Neuronal stem cell (in vitro differentiated cells): ENCODE measurements around the gene KIAA0319L.

Experiments used
- DNase-seq: peaks from one replicate; pipeline ENCODE4 v3.0.0-alpha.2; 2013; ENCODE audit warnings: low spot score
- H2AFZ ChIP-seq: one replicate; pipeline ENCODE4 v1.6.1; 2013; ENCODE audit warnings: mild to moderate bottlenecking, low read length, inconsistent platforms
- H2AK5ac ChIP-seq: 2 replicates; pipeline ENCODE4 v1.6.1; 2013; ENCODE audit warnings: low read depth, mild to moderate bottlenecking, inconsistent platforms, low read length, moderate library complexity, mixed read lengths
- H2BK120ac ChIP-seq: 2 replicates; pipeline ENCODE4 v1.6.1; 2013; ENCODE audit warnings: low read depth, mild to moderate bottlenecking, inconsistent platforms, low read length, moderate library complexity, mixed read lengths
- H2BK12ac ChIP-seq: one replicate; pipeline ENCODE4 v1.6.1; 2013; ENCODE audit warnings: low read length, inconsistent platforms
- H2BK15ac ChIP-seq: 2 replicates; pipeline ENCODE4 v1.6.1; 2013; ENCODE audit warnings: mild to moderate bottlenecking, low read length, inconsistent platforms, mixed read lengths
- H2BK5ac ChIP-seq: one replicate; pipeline ENCODE4 v1.6.1; 2013; ENCODE audit warnings: inconsistent platforms, mild to moderate bottlenecking, low read length, moderate library complexity
- H3K14ac ChIP-seq: one replicate; pipeline ENCODE4 v1.6.1; 2013; ENCODE audit warnings: low read length, inconsistent platforms
- H3K18ac ChIP-seq: 2 replicates; pipeline ENCODE4 v1.6.1; 2013; ENCODE audit warnings: low read length, inconsistent platforms
- H3K23ac ChIP-seq: 2 replicates; pipeline ENCODE4 v1.6.1; 2013; ENCODE audit warnings: low read depth, mild to moderate bottlenecking, mixed read lengths, low read length, inconsistent platforms; ENCODE audit not compliant: poor library complexity
- H3K27ac ChIP-seq: replicated peaks from 3 replicates; pipeline ENCODE4 v1.5.1; 2013; ENCODE audit warnings: low read length, inconsistent platforms
- H3K27me3 ChIP-seq, 3 experiments: 2 replicates each; pipeline ENCODE4 v1.6.1; 2013; ENCODE audit warnings: low read length in 3 of 3, mild to moderate bottlenecking in 2 of 3, inconsistent platforms in 1 of 3, low read depth in 1 of 3, mixed read lengths in 1 of 3, moderate library complexity in 1 of 3; ENCODE audit not compliant: control insufficient read depth in 3 of 3, insufficient read depth in 3 of 3
- H3K36me3 ChIP-seq, 2 donors: replicated peaks in 1 of 2; 2 replicates each; pipeline ENCODE4 v1.6.1; 2013; ENCODE audit warnings: low read length in 2 of 2; ENCODE audit not compliant: control insufficient read depth in 2 of 2, insufficient read depth in 2 of 2
- H3K4ac ChIP-seq: 2 replicates; pipeline ENCODE4 v1.6.1; 2013; ENCODE audit warnings: inconsistent platforms, mild to moderate bottlenecking, low read length, moderate library complexity
- H3K4me1 ChIP-seq, 2 donors: 1 replicate in 1 of 2; 2 replicates in 1 of 2; pipeline ENCODE4 v1.6.1; 2013; ENCODE audit warnings: low read length in 2 of 2, low read depth in 1 of 2; ENCODE audit not compliant: control insufficient read depth in 2 of 2, insufficient read depth in 1 of 2
- H3K4me2 ChIP-seq: one replicate; pipeline ENCODE4 v1.6.1; 2013; ENCODE audit warnings: mild to moderate bottlenecking, low read length, inconsistent platforms; ENCODE audit not compliant: insufficient read depth, poor library complexity, severe bottlenecking
- H3K4me3 ChIP-seq, 2 donors: 2 replicates each; pipeline ENCODE4 v1.5.1; 2013; ENCODE audit warnings: low read length in 2 of 2, mild to moderate bottlenecking in 2 of 2, inconsistent platforms in 1 of 2, moderate library complexity in 1 of 2
- H3K79me1 ChIP-seq: one replicate; pipeline ENCODE4 v1.6.1; 2013; ENCODE audit warnings: low read depth, mild to moderate bottlenecking, inconsistent platforms, low read length, moderate library complexity
- H3K9ac ChIP-seq: one replicate; pipeline ENCODE4 v1.6.1; 2013; ENCODE audit warnings: mild to moderate bottlenecking, low read depth, low read length, inconsistent platforms; ENCODE audit not compliant: poor library complexity
- H3K9me3 ChIP-seq, 2 donors: replicated peaks in 1 of 2; 2 replicates each; pipeline versions ENCODE3 to v1.6.1; 2013; ENCODE audit warnings: low read length in 2 of 2, mild to moderate bottlenecking in 2 of 2, inconsistent platforms in 1 of 2, low read depth in 1 of 2, mixed read lengths in 1 of 2, moderate library complexity in 1 of 2; ENCODE audit not compliant: control insufficient read depth in 2 of 2, insufficient read depth in 1 of 2
- H4K8ac ChIP-seq: one replicate; pipeline ENCODE4 v1.6.1; 2013; ENCODE audit warnings: low read depth, mild to moderate bottlenecking, inconsistent platforms, low read length, moderate library complexity
- H4K91ac ChIP-seq: one replicate; pipeline ENCODE4 v1.6.1; 2013; ENCODE audit warnings: low read length, low read depth, mild to moderate bottlenecking, inconsistent platforms; ENCODE audit not compliant: poor library complexity
- WGBS, 2 donors: extraction: QIAGEN DNeasy Blood & Tissue Kit; methylation state at CpG; one replicate each; pipeline ENCODE4 v1.1.7; 2013; ENCODE audit warnings: missing lambda C conversion rate in 2 of 2, mixed read lengths in 1 of 2; ENCODE audit not compliant: insufficient read length in 2 of 2, insufficient replicate concordance in 1 of 2; ENCODE audit errors: extremely low coverage in 2 of 2; 5-methylcytosine and 5-hydroxymethylcytosine counted together

Gene KIAA0319L

DNA sequence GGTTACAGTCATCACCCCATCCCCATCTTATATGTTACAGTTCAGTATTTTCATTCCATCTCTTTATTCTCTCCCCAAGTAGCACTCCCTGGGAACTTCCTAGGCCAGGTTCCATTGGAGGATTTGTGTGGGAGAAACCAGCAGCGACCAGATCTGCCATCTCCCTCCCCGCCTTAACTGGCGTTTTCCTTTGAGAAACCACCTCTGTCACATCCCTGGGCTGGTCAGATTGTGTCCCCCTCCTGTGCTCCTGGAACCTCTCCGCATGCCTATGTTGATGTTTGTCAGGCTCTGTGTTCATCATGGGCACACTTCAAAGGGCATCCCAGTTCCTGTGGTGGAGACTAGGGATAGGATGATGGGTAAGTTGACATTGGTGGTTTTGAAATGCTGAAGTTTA is 126.4 kb downstream of the KIAA0319L start:
- Histone ChIP-seq H3K27me3 (no peaks in the 10 kb centered on the region), H3K4me3 (no peak overlapping the region), H3K9ac (no peak overlapping the region), H4K8ac (no peak overlapping the region), H2BK15ac (no peak overlapping the region), H3K23ac (no peak overlapping the region), H3K4ac (no peak overlapping the region), H2BK12ac (no peak overlapping the region), H3K36me3 (peaks cover 22 to 89% of the 10 kb centered on the region in 2 donors), H3K18ac (no peak overlapping the region), H3K27ac (no peak overlapping the region), H3K4me2 (no peak overlapping the region), H2AFZ (no peak overlapping the region), H2BK120ac (no peak overlapping the region), H2BK5ac (no peak overlapping the region), H3K9me3 (no peaks in the 10 kb centered on the region), H3K79me1 (peaks cover 2% of the 10 kb centered on the region), H2AK5ac (no peak overlapping the region), H3K4me1 (no peaks in the 10 kb centered on the region), H4K91ac (no peak overlapping the region), H3K14ac (no peak overlapping the region)
- no CpG with 5 or more reads among the region's 4 CpGs for WGBS, 2 donors
- no peak for DNase-seq

DNA sequence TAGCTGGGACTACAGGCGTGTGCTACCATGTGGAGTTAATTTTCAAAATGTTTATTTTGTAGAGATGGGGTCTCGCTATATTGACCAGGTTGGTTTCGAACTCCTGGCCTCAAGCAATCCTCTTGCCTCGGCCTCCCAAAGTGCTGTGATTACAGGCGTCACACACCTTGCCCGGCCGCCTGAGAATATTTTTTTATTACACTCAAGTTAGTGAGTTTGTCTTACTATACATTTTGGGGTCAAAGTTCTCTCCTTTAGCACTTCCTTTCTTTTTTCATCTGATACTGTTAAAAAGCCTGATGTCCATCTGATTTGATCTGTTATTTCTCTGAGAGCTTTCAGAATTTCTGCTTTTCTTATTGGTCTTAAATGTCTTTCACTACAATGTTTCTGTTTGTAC is 128.8 kb downstream of the KIAA0319L start:
- Histone ChIP-seq H3K9me3 (no peaks in the 10 kb centered on the region), H3K79me1 (no peaks in the 10 kb centered on the region), H3K4ac (no peak overlapping the region), H2AK5ac (no peak overlapping the region), H2BK15ac (no peak overlapping the region), H2BK12ac (no peak overlapping the region), H3K9ac (no peak overlapping the region), H3K4me1 (no peaks in the 10 kb centered on the region), H3K36me3 (peaks cover 7 to 82% of the 10 kb centered on the region in 2 donors), H2AFZ (no peak overlapping the region), H3K14ac (no peak overlapping the region), H4K8ac (no peak overlapping the region), H2BK120ac (no peak overlapping the region), H3K27ac (no peak overlapping the region), H3K18ac (no peak overlapping the region), H2BK5ac (no peak overlapping the region), H3K23ac (no peak overlapping the region), H3K4me2 (no peak overlapping the region), H3K4me3 (no peak overlapping the region), H3K27me3 (no peaks in the 10 kb centered on the region), H4K91ac (no peak overlapping the region)
- WGBS, 2 donors: no CpG with 5 or more reads among the region's 7 CpGs
- no peak for DNase-seq

DNA sequence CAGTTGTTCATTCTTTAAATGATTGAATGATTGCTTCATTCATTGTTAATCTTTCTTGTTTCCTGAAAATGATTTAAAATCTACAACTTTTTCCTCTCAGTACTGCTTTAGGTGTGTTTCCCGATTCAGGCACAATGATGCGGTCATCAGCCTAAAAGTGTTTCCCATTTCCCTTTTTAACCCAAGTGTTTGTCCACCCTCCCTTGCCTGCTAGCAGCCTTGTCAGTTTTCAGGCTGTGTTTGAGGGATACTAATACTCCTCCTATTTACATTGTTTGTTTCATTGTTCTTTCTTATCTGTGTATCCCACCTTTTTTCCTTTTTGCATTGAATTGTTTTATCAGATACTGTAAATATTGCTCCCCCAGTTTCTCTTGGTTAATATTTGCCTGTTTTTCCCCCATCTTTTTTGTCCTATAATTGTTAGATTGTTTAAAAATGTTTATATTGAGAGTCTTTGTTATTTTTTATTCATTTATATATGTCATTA is 131.1 kb downstream of the KIAA0319L start:
- Histone ChIP-seq H3K4me1 (no peaks in the 10 kb centered on the region), H3K27ac (no peak overlapping the region), H3K14ac (no peak overlapping the region), H3K27me3 (no peaks in the 10 kb centered on the region), H2BK15ac (no peak overlapping the region), H3K18ac (no peak overlapping the region), H3K4ac (no peak overlapping the region), H3K36me3 (peaks cover 2 to 80% of the 10 kb centered on the region in 2 donors), H4K8ac (no peak overlapping the region), H3K4me3 (no peak overlapping the region), H3K79me1 (no peaks in the 10 kb centered on the region), H2BK12ac (no peak overlapping the region), H3K4me2 (no peak overlapping the region), H2BK5ac (no peak overlapping the region), H2BK120ac (no peak overlapping the region), H3K9ac (no peak overlapping the region), H2AFZ (no peak overlapping the region), H3K23ac (no peak overlapping the region), H2AK5ac (no peak overlapping the region), H3K9me3 (no peaks in the 10 kb centered on the region), H4K91ac (no peak overlapping the region)
- no CpG with 5 or more reads among the region's 2 CpGs for WGBS, 2 donors
- no peak for DNase-seq

DNA sequence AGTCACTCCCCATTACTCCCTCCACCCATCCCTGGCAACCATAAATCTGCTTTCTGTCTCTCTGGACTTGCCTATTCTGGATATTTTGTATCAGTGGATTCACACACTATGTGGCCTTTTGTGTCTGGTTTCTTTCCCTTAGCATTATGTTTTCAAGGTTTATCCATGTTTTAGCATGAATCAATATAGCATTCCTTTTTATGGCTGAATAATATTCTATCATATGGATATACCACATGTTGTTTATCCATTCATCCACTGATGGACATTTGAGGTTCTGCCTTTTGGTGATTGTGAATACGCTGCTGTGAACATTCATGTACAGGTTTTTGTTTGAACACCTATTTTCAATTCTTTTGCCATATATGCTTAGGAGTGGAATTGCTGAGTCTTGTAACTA is 148.3 kb downstream of the KIAA0319L start:
- Histone ChIP-seq H2BK15ac (no peak overlapping the region), H3K27ac (no peak overlapping the region), H4K8ac (no peak overlapping the region), H3K9ac (no peak overlapping the region), H3K18ac (no peak overlapping the region), H2AK5ac (no peak overlapping the region), H2AFZ (no peak overlapping the region), H3K14ac (no peak overlapping the region), H2BK5ac (no peak overlapping the region), H3K4me2 (no peak overlapping the region), H3K4me1 (no peaks in the 10 kb centered on the region), H2BK12ac (no peak overlapping the region), H3K79me1 (no peaks in the 10 kb centered on the region), H3K27me3 (no peaks in the 10 kb centered on the region), H3K9me3 (peaks cover 6 to 20% of the 10 kb centered on the region in 2 donors), H3K23ac (no peak overlapping the region), H2BK120ac (no peak overlapping the region), H3K4ac (no peak overlapping the region), H4K91ac (no peak overlapping the region), H3K4me3 (no peak overlapping the region), H3K36me3 (peaks cover 23 to 89% of the 10 kb centered on the region in 2 donors)
- DNase-seq: no peak
- no CpG with 5 or more reads among the region's 1 CpG for WGBS, 2 donors
